ENCODE data around the gene CTAGE9.
"Not testable (repeated sequence)": the region's sequence is repeated elsewhere in the genome, so short reads cannot be mapped to it uniquely, and the experiment has no call there.

The CTAGE9 gene

DNA sequence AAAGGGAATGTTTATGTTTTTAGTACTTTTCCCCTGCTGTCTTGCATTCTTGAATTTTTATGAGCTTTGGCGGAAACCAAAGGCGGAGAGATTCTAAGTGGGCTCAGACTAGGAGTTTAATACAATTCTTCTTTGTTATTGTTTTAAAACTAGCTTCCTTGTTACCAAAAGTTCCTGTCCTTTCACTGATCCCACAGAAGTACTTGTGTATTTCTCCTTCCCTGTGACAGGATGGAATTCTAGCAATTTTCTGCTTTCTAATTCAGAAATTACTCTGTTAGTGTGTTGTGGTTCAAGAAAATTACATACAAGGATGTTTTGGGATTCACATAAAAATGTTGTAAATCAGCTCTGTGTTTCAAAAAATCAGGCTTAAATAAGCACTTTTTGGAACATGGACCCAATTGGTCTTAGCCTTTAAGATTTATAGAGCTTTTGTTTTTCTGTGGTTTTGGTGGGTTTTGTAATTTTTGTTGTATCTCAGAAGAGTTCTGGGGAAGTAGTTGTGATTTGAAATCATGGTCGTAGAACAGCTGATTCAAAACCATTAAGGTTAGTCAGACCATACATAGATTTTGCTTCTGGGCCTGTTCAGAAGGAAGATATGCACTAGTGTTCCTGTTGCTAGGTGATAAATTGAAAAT, 17.6 kb upstream of the CTAGE9 start:
- no peak for DNase-seq (ENCODE audit: low read depth in 3 of 3)

DNA sequence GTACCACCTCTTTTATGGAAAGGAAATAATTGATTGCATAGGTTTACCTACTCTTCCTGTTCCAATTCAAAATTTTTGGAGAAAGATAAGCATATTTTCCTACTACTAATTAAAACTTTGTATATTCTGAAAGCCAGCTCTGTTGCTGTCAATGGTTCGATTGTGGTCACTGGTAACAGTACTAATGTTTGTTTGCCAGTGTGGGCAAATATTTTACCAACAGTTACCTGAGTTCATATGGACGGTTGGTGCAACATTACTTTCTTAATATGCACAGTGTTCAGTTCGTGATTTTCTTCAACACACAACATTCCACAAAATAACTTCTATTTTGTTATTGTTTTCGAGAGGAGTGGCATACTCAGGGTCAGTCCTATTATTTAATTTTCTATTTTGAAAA, 17.1 kb upstream of the CTAGE9 start:
- DNase-seq (ENCODE audit: low read depth in 3 of 3): no peak

DNA sequence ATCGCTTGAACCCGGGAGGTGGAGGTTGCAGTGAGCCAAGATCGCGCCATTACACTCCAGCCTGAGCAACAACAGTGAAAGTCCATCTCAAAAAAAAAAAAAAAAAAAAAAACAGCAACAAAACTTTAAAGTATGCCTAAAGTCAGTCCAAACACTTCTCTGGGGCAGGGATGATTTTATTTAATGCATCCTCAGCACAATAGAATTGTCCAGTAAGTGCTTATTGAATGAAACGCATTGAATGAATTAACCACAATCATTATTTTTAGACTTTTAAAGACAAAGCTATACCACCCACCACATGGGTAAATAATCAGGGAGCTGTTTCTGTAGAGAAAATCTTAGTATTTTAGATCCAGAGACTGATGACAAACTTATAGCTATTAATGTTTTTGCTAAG, 16.6 kb upstream of the CTAGE9 start:
- DNase-seq (ENCODE audit: low read depth in 3 of 3): no peak

DNA sequence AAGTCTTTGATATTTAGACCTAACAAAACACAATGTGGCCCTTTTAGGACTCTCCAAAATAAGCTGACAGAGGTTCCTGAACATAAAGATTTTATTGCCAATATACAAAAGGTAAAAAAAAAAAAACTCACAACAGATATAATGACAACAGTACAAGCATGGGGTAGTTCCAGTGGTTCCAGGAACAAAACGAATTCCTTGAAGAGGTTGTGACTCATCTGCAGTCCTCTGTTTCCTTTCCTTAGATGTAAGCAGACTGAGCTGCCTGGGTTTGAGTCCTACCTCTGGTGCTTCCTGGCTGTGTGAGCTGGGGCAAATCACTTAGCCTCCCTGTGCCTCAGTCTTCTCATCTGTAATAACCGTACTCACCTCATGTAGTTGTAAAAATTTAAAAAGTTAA, 13.3 kb upstream of the CTAGE9 start:
- DNase-seq (ENCODE audit: low read depth in 3 of 3): no peak

DNA sequence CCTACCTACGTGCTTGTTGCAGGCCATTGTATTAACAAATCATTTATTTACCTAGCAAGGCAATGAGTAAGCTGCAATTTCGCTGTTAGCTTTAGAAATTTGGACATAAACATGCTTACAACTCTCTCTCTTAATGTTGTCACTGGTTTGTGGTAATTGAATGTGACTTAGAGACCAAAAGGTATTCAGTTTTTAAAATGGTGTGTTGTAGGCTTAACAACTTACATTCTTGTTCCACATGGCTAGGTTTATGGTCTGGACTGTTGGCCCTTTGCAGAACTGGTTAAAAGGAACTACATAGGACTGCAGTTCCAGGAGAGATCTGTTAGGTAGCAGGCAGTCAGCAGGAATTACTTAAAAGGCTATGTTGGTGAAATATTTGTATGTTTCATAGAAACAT, 10.3 kb upstream of the CTAGE9 start:
- DNase-seq (ENCODE audit: low read depth in 3 of 3): no peak

DNA sequence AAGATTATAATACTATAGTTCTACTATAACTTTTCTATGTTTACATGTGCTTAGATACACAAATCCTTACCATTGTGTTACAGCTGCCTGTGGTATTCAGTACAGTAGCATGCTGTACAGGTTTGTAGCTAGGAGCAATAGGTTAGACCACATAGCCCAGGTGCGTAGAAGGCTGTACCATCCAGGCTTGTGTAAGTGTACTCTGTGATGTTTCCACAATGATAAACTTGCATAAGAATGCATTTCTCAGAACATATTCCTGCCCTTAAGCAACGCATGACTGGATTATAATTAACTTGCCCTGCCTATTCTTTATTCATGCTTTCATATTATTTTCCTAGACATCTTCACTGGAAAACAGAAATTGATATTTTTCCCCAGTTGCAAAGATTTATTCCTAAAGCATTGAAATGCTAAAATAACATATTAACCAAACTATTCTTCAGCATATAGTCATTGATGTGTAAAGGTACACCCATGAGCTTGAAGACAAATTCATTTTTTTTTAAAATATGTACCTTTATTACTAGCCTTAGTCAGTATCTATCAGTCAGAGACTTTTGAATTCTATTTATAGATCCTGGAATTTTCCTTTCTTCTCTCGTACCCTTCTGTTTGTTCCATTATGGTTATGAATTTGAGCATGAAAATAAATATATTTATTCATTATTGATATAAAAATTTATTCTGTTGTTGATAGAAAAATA, 7.2 kb upstream of the CTAGE9 start:
- no peak for DNase-seq (ENCODE audit: low read depth in 3 of 3)

DNA sequence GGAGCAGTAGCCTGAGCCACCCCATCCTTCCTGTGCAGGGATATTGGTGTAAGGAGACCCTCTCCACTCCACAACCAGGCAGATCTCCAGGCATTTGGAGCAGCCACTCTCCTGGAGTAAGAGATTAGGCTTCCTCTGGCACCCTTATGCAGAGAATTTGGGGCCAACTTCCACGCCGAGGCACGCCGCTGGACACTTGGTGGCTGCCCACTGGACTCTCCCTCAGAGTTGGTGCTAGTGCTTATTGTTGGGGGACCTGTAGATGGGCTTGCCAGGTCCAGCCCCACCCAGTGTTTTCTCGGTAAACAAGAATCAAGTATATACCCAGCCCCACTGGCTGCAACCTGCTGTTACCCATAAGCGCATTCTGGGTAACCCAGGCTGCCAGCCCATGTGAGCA, 4.8 kb upstream of the CTAGE9 start:
- DNase-seq (ENCODE audit: low read depth in 3 of 3): not testable (repeated sequence)

DNA sequence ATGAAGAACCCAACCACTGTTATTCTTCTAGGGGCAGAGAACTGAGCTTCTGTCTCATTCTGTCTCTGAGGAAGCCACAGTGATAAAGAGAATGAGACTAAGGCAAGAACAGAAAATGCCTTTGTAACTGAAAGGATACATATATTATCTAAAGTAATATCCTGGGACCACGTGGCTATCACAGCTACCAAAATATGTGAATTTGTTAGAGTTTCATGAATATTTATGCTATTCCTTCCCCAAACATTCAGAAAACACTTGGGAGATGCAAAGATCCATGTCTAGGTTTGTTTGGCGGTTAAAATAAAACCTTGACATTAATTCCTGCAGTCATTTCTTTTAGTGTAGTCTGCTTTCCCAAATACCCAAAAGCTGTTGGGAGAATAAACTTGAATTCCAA, 6.9 kb downstream of the CTAGE9 start:
- not testable (repeated sequence) for DNase-seq (ENCODE audit: low read depth in 3 of 3)

DNA sequence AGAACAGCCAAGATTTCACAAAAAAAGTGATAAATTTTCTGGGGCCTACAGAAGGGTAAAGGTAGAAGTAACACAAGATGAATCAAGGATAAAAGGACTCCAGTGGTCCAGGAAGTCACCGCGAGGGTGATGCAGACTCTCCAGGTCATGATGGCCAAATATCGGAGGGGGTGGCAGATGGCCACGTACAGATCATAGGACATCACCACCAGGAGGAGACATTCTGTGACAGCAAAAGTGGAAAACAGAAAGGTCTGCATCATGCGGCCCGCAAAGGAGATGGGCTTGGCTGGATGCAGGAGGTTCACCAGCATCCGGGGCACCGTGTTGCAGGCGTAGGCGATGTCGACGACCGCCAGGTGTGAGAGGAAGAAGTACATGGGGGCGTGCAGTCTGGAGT, 10.0 kb downstream of the CTAGE9 start:
- not testable (repeated sequence) for DNase-seq (ENCODE audit: low read depth in 3 of 3)

DNA sequence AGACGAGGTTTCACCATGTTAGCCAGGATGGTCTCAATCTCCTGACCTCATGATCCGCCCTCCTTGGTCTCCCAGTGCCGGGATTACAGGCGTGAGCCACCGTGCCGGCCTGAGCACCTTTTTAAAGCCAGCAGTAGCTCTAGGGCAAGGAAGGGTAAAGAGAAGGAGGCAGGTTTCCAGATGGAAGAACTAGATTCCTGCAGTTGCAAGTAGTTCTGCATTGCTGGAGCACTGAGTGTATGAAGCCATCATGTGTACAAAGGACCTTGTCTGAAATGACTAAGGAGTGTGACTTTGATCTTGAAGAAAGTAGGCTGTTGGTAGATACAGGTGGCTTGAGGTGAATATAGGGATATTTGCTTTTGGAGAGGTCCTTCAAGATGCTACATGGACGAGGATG, 13.9 kb downstream of the CTAGE9 start:
- DNase-seq (ENCODE audit: low read depth in 3 of 3): no peak

DNA sequence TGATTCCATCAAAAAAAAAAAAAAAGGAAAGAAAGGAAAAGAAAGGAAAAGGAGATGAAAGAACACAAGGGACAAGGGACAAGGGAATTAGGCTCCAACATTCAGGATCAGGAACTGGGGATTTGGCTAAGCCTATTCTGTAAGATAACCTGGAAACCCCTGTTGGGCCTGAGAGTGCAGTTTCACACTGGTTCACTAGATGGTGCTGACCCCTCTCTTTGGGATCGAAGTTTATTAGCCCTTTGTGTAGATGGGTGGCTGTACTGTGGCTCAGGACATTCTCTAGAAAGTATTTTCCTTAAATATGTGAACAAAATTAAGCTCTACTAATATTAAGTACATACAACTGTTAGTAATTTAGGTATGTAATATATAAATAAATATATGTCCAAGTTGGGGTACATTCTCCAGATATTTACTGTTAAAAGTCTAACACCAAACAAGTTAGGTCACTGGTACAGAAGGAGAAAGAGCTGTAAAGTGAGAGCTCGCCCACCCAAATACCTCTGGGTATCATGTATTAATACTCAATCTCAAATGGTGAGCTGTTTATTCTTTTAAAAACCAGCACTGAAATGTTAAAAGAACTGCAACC, 15.9 kb downstream of the CTAGE9 start:
- peak in 1 of 3 donors; percentile 9 for DNase-seq (ENCODE audit: low read depth in 3 of 3)

DNA sequence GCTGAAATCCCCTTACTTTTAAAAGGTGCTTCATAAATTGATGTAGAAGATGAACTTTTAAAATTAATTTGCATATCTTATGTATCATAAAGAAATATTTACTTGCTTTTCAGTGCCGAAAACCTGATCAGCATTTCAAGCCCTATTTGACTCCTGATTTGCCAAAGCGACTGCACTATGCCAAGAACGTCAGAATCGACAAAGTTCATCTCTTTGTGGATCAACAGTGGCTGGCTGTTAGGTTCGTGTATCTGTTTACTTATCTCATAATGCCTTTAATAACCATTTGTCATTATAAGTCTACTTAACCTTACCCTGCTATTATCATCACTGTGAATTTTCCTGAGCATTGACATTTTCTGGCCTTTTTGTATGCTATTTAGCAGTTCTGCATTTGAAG, 17.4 kb downstream of the CTAGE9 start:
- DNase-seq (ENCODE audit: low read depth in 3 of 3): no peak

DNA sequence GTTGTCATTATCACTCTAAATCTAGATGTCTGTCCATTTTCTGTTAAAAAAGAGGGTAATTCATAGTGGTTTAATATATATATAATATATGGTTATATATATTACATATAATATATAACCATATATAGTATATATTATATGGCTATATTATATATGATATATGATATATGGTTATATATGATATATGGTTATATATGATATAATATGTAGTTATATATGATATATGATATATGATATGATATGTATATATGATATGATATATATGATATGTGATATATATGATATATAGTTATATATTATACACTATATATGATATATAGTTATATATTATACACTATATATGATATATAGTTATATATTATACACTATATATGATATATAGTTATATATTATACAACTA, 18.2 kb downstream of the CTAGE9 start:
- no peak for DNase-seq (ENCODE audit: low read depth in 3 of 3)

DNA sequence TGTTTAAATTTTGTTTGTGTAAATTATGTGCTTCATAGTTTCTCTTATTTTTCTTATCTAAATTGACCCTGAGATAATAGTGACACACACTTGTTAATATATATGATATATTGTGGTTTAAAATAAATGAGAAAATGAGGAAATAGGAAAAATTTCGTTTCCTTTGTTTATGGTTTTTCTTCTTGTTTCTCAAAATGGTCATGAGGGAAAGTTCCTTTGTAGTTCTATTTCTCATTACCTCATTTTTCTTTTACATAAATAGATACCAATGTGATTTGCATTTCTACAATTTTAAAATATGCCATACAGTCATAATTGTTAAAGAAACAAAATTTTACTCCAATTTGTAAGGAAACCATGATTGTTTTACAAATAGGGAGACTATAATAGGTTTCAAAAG, 18.8 kb downstream of the CTAGE9 start:
- no peak for DNase-seq (ENCODE audit: low read depth in 3 of 3)

DNA sequence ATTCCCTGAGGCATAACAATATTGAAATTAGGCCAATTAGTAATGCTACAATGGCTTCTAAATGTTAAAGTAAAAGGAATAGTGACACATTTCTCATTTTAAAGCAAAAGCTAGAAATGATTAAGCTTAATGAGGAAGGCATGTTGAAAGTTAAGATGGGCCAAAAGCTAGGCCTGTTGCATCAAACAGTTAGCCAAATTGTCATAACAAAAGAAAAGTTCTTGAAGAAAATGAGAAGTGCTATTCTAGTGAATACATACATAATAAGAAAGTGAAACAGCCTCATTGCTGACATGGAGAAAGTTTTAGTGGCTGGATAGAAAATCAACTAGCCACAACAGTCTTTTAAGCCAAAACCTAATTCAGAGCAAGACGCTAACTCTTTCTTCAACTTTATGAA, 22.5 kb downstream of the CTAGE9 start:
- no peak for DNase-seq (ENCODE audit: low read depth in 3 of 3)

DNA sequence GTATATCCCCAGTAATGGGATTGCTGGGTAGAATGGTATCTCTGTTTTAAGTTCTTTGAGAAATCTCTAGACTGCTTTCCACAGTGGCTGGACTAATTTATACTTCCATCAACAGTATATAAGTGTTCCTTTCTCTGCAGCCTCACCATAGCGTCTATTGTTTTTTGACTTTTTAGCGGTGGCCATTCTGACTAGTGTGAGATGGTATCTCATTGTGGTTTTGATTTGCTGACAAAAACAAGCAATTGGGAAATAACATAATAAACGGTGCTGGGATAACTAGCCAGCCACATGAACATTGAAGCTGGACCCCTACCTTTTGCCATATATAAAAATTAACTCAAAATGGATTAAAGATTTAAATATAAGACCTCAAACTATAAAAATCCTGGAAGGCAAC, 23.8 kb downstream of the CTAGE9 start:
- DNase-seq (ENCODE audit: low read depth in 3 of 3): no peak

DNA sequence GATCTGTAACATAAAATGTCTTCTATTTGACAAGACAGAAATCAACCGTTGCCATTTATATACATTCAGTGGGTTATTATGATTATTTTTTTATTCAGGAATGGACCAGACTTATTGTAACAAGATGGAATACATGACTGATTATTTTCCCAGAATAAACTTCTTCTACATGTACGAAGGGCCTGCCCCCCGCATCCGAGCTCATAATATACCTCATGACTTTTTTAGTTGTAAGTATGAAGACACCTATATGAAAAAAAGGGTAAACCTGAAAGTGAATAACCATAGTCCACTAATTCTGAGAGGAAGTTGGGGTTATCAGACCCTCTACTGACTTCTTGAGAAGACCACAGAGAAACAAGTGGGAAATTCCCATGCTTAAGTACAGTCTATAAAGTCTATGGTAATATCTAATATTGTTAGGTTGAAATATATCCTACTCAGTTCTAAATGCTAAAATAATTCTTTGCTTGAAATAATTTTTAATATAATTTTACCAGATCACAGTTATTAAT, 25.5 kb downstream of the CTAGE9 start:
- DNase-seq (ENCODE audit: low read depth in 3 of 3): no peak

DNA sequence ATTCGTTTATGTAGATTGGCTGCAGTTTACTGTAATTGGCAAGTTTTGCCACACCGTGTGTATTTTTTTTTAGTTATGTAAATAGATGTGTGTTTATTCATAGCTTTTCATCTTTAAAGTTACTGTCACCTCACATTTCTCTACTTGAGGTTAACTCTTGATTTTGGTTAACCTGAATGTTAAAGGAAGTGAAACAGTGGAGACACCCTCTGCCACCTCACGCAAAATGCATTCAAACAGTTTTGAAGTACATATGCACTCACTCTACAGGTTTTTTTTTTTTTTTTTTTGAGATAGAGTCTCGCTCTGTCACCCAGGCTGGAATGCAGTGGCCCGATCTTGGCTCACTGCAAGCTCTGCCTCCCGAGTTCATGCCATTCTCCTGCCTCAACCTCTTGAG, 27.3 kb downstream of the CTAGE9 start:
- no peak for DNase-seq (ENCODE audit: low read depth in 3 of 3)

DNA sequence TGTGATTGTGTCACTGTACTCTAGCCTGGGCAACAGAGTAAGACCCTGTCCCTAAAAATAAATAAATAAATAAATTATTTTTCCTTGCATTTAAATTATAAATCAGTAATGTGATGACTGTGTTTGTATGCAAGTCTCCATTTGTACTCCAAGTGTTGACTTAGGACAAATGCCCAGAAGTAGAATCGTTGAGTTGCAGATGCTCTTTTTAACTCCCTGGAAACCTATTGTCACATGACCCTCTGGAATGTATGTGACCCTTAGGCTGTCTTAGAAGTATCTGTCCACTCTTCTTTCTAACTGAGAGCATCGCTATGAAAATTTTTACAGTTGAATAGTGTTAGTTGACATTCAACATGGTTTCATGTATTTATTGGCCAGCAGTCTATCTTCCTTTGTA, 28.4 kb downstream of the CTAGE9 start:
- DNase-seq (ENCODE audit: low read depth in 3 of 3): no peak

DNA sequence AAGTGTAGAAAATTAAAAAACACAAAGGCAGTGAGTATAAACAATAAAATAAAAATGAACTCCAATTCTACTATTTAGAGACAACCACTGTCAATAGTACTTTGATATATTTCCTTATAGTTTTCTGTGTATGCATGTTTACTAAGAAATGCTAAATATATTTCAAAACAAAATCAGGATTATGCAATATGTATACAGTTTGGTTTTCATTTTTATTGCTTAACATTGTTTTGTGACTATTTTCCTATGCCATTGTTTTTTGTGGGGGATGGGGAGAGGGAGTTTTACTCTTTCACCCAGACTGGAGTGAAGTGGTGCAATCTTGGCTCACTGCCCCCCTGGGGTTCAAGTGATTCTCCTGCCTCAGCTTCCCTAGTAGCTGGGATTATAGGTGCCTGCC, 29.2 kb downstream of the CTAGE9 start:
- DNase-seq (ENCODE audit: low read depth in 3 of 3): no peak

DNA sequence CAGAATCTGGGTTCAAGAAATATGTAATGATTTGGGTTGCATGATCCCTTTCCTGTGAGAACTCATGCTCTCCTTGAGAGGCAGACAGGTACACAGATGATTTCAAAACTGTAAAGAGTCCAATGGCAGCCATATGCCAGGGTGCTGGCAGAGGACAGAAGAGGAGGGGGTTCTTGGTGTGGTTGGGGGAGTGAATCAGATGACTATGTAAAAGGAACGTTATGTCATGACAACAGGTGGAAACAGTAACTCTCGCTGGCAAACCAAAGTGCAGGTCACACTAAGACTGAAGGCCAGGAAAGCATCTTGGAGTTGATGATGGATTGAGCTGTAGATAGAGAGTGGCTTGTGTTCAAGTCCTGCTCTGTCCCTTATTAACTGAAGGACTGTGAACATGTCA, 29.9 kb downstream of the CTAGE9 start:
- DNase-seq (ENCODE audit: low read depth in 3 of 3): no peak

DNA sequence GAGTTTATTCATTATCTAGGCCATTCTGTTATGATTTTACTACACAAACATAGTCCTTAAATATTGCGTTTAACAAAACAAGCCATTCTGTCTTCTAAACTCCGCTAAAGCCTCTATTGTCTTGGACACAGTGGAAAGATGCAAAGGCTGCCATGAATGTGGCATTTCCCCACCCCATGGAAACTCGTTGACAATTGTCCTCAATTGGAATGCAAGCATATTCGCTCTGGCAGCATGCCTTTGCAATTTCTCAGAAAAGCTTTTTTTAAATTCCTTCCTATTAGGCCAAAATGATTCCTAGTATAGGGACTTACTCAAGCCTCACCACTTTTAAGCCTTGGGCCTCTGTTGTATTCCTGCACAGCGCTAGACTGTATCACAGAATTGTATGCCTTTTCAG, 32.4 kb downstream of the CTAGE9 start:
- DNase-seq (ENCODE audit: low read depth in 3 of 3): no peak

DNA sequence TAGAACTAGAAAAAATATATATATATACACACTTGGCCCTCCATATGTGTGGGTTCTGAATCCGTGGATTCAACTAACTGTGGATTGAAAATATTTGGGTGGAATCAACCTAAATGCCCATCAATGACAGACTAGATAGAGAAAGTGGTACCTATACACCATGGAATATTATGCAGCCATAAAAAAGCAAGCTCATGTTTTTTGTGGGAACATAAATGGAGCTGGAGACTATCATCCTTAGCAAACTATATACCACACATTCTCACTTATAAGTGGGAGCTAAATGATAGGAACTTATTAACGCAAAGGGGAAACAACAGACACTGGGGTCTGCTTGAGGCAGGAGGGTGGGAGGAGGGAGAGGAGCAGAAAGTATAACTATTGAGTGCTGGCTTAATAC, 37.6 kb downstream of the CTAGE9 start:
- no peak for DNase-seq (ENCODE audit: low read depth in 3 of 3)

Measured in stimulated activated CD4-positive, alpha-beta T cell treated with anti-CD3 and anti-CD28 coated beads, TNF-alpha, amount 100 ng/mL, for 48 hours (primary cell).